ENCODE results near the gene AFF3. TPM values are rescaled to one million over a fixed set of nuclear protein-coding genes. Genes with fewer than 3 reads are reported as not detected.

Gene AFF3
- total RNA-seq, 2 experiments from 2014 or later = 3.1 to 3.5 TPM

DNA sequence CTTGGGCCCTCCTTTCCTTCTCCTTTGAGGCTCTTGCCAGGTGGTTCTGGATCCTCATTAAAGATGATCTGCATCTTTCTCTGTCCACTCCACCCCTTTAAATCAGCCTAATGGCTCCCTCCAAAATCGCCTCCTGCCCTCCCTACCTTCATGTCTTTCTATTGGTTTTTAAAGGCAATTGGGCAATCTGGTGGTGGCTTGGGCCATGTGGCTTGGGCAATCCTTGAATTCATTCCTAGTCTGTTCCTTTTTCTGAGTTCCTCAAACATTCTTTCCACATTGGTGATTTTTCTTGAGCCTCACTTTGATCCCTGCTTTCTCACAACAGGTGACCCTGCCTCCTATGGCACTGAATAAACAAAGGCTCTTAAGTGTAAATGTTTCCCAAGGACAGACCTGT, 386.3 kb downstream of the AFF3 start:
- ChIA-PET POLR2A (no interaction called here), CTCF (no interaction called here)
- intact Hi-C loops (cut with micrococcal nuclease) = no loop called here
- TF ChIP-seq, protein P1, sequence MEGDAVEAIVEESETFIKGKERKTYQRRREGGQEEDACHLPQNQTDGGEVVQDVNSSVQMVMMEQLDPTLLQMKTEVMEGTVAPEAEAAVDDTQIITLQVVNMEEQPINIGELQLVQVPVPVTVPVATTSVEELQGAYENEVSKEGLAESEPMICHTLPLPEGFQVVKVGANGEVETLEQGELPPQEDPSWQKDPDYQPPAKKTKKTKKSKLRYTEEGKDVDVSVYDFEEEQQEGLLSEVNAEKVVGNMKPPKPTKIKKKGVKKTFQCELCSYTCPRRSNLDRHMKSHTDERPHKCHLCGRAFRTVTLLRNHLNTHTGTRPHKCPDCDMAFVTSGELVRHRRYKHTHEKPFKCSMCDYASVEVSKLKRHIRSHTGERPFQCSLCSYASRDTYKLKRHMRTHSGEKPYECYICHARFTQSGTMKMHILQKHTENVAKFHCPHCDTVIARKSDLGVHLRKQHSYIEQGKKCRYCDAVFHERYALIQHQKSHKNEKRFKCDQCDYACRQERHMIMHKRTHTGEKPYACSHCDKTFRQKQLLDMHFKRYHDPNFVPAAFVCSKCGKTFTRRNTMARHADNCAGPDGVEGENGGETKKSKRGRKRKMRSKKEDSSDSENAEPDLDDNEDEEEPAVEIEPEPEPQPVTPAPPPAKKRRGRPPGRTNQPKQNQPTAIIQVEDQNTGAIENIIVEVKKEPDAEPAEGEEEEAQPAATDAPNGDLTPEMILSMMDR (IDR thresholded peaks at IDR 0.05) = no peak
- Mint-ChIP-seq H3K4me1 (ENCODE audit: low read depth) (no peaks in the 10 kb centered on the region), H3K27ac (no peak overlapping the region), H3K36me3 (ENCODE audit: low read depth) (no peaks in the 10 kb centered on the region), H3K9me3 (no peaks in the 10 kb centered on the region), H3K4me3 (no peak overlapping the region), H3K27me3 (no peaks in the 10 kb centered on the region)
- ATAC-seq (no peak), DNase-seq (no peak)

DNA sequence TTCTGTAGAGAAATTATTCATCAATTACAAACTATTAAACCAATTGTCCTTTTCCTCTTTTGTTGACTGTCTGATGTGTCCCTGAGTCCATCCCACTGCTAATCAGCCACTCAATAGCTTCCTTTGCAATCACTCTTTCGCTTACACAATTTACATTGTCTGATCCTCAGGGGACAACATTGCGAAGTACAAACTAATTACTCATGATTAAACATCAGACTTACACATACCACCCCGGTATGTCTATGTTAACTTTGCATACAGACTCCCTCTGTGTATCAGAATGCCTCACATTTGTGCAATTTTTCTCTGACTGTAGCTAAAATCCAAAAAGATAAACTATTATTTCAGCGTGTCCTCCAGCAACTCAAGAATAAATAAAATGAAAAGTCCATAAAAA, 388.2 kb downstream of the AFF3 start:
- TF ChIP-seq, protein P1 (IDR thresholded peaks at IDR 0.05) = no peak
- Mint-ChIP-seq H3K4me3 (no peak overlapping the region), H3K9me3 (no peaks in the 10 kb centered on the region), H3K27me3 (no peaks in the 10 kb centered on the region), H3K36me3 (ENCODE audit: low read depth) (no peaks in the 10 kb centered on the region), H3K27ac (no peak overlapping the region), H3K4me1 (ENCODE audit: low read depth) (no peaks in the 10 kb centered on the region)
- intact Hi-C loops (cut with micrococcal nuclease) = no loop called here
- DNase-seq (no peak), ATAC-seq (no peak)
- POLR2A ChIA-PET = no interaction called here
- CTCF ChIA-PET = no interaction called here

DNA sequence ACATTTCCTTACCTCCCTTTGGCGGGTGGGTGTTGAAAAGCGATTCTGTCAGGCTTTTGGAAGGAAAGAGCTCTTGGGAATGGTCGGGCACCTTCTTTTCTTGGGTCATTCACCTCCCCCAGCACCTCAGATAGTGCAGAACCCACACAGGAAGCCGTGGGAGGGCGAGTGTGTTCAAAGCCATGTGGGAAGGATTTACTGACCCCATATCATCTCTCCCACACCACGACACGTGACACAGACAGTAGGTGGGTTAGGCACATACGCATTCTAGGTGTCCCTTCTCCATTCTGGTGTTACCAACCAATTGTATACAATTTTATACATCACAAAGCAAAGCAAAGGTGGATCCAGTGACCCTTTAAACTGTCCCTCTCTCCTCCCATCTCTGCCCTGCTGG, 388.9 kb downstream of the AFF3 start:
- Mint-ChIP-seq H3K9me3 (no peaks in the 10 kb centered on the region), H3K4me3 (no peak overlapping the region), H3K27me3 (no peaks in the 10 kb centered on the region), H3K27ac (no peak overlapping the region), H3K36me3 (ENCODE audit: low read depth) (no peaks in the 10 kb centered on the region), H3K4me1 (ENCODE audit: low read depth) (no peaks in the 10 kb centered on the region)
- CTCF ChIA-PET = no interaction called here
- DNase-seq = no peak
- POLR2A ChIA-PET = no interaction called here
- ATAC-seq = no peak
- intact Hi-C loops (cut with micrococcal nuclease) = no loop called here
- TF ChIP-seq, protein P1 (IDR thresholded peaks at IDR 0.05) = no peak

DNA sequence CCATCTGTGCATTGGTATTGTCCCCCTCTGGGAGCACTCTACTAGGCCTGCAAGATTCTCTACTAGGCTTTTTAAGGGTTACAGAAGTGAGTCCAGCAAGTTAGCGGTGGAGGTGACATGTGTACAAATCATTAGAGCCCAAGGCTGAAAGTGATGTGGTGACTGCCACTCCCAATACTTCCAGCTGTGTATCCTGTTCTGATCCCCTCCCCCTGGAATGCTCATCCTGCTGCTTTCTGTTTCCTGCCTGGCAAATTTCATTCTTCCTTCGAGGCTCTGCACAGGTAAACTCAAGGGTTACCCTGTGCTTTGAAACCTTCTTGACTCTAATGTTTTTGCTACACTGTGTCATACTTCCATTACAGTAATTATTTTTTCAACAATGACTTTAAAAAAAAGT, 394.0 kb downstream of the AFF3 start:
- POLR2A ChIA-PET = no interaction called here
- no peak for ATAC-seq
- no peak overlapping the region for H3K4me3 Mint-ChIP-seq

DNA sequence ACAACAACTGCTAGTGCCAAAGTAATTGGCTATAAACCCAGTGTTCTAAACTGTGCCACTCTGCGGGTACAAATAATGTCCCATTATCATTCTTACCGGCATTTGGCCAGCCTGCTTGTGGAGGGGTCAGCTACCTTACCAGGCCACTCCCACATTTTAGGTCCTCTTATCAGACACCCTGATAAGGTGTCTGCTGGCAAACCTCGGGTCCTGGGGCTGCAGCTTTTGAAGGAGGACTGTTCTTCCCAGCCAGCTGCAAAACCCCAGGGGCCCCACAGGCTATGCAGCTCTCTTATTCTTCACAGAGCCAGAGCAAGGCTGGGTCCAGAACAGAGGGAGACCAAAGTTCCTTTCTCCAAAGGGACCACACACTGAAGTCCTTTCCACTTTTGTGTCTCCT, 394.5 kb downstream of the AFF3 start:
- no peak for ATAC-seq
- no peaks in the 10 kb centered on the region for H3K27me3 Mint-ChIP-seq
- DNase-seq = no peak
- no peak overlapping the region for H3K27ac Mint-ChIP-seq
- CTCF ChIA-PET = interaction anchor here (0.8 kb wide), 1 partner anchor 67 kb away, joined by 3 read pairs; no protein-coding TSS in a partner anchor
- POLR2A ChIA-PET = no interaction called here
- H3K4me3 Mint-ChIP-seq = no peak overlapping the region
- no peaks in the 10 kb centered on the region for H3K9me3 Mint-ChIP-seq
- no peaks in the 10 kb centered on the region for H3K36me3 Mint-ChIP-seq (ENCODE audit: low read depth)
- H3K4me1 Mint-ChIP-seq (ENCODE audit: low read depth) = no peaks in the 10 kb centered on the region
- intact Hi-C loops (cut with micrococcal nuclease) = no loop called here
- TF ChIP-seq, protein P1 (IDR thresholded peaks at IDR 0.05) = no peak

More for the DNA sequence above, 394.0 kb downstream of the AFF3 start:
- no peak for DNase-seq
- Mint-ChIP-seq H3K36me3 (ENCODE audit: low read depth) (no peaks in the 10 kb centered on the region), H3K9me3 (no peaks in the 10 kb centered on the region), H3K27me3 (no peaks in the 10 kb centered on the region), H3K27ac (no peak overlapping the region), H3K4me1 (ENCODE audit: low read depth) (no peaks in the 10 kb centered on the region)
- TF ChIP-seq, protein P1 (IDR thresholded peaks at IDR 0.05) = no peak
- CTCF ChIA-PET = no interaction called here
- intact Hi-C loops (cut with micrococcal nuclease) = no loop called here

All from activated CD8-positive, alpha-beta T cell treated with anti-CD3 and anti-CD28 coated beads for 36 hours (primary cell).